SU-DHL-6 (cell line): ENCODE results near the gene CLCN7.

ENCODE experiments used
- EZH2phosphoT487 ChIP-seq: fragments of 200-600 bp; sonication (generic), shearing (Covaris generic); conservative IDR thresholded peaks from 2 replicates; pipeline ENCODE4 v1.6.1; 2018; ENCODE audit warnings: mild to moderate bottlenecking, antibody characterized with exemption, low read length, moderate library complexity, mixed read lengths
- TF ChIP-seq, protein P1 (sequence below): fragments of 200-600 bp; sonication (generic); IDR thresholded peaks from one replicate; pipeline ENCODE4 v1.5.1; 2017; ENCODE audit warnings: antibody characterized with exemption, mild to moderate bottlenecking, low read length, moderate library complexity; ENCODE audit not compliant: insufficient read depth, poor library complexity, severe bottlenecking

DNA sequence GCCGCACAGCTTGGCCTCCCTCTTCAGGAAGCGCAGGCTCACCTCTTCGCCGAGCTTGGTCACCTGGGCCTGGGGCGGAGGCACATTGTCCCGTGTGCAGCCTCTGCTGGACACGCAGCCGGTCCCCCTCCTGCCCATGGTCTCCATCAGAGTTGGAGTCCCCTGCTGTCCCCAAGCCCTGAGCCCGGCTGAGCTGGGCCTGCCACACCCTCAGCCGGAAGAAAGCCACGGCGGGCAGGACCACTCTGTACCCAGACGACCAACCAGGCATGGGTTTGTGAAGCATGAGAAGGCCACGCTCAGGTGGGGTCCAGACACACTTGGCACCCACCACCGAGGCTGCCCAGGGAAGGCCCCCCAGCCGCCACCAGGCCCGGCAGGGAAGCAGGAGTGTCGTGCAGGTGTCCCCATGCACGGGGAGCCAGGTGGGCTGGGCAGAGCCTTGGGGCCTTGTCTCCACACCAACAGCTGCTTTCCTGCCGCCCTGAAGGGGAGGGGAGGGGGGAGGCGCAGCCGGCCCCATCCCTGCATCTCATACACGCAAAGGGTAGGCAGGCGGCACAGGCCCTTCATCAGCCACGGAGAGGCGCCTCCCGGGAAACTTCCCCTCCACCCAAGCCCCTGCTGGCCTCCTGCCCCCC is 35.6 kb downstream of the CLCN7 start:
- TF ChIP-seq, protein P1, sequence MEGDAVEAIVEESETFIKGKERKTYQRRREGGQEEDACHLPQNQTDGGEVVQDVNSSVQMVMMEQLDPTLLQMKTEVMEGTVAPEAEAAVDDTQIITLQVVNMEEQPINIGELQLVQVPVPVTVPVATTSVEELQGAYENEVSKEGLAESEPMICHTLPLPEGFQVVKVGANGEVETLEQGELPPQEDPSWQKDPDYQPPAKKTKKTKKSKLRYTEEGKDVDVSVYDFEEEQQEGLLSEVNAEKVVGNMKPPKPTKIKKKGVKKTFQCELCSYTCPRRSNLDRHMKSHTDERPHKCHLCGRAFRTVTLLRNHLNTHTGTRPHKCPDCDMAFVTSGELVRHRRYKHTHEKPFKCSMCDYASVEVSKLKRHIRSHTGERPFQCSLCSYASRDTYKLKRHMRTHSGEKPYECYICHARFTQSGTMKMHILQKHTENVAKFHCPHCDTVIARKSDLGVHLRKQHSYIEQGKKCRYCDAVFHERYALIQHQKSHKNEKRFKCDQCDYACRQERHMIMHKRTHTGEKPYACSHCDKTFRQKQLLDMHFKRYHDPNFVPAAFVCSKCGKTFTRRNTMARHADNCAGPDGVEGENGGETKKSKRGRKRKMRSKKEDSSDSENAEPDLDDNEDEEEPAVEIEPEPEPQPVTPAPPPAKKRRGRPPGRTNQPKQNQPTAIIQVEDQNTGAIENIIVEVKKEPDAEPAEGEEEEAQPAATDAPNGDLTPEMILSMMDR, result no peak
- no peak for TF ChIP-seq EZH2phosphoT487
